HepG2 (cell line): ENCODE results near the gene RPS6KA2. TPM values are rescaled to one million over a fixed set of nuclear protein-coding genes. Genes with fewer than 3 reads are reported as not detected.

Source experiments
- ATAC-seq: fragments of 200-7000 bp; cut with Tn5 transposase; 3 replicates; pipeline ENCODE4 v1.9.1; 2020; ENCODE audit warnings: mild to moderate bottlenecking, moderate library complexity
- BruUV-seq: library from RNA; stranded (reverse); fragments of 400-500 nt; replicated peaks from 2 replicates; lab custom pipeline; 2021; lab: Mats Ljungman, UMichigan
- CTCF ChIA-PET: fragments of 300-600 bp; formaldehyde crosslinking; extraction: SDS; loops from one replicate; lab custom pipeline; 2021; ENCODE audit warnings: low total read pairs, inconsistent platforms, low intra/inter-chr PET ratio; lab: Yijun Ruan, JAX
- POLR2A ChIA-PET: fragments of 350-600 bp; sonication (Branson Sonifier 250); formaldehyde crosslinking; loops from one replicate; lab custom pipeline; 2020; ENCODE audit warnings: antibody characterized with exemption, inconsistent platforms; lab: Yijun Ruan, JAX
- DNase-seq: peaks from one replicate; pipeline ENCODE4 v3.0.0-alpha.2; 2015; ENCODE audit warnings: low spot score
- FAIRE-seq: peaks from 3 replicates; lab custom pipeline; 2011; peaks lifted over from hg19 to GRCh38; lab: Jason Lieb, UNC
- H2AFZ ChIP-seq: one replicate; pipeline ENCODE4 v1.6.1; 2011; ENCODE audit warnings: low read length, inconsistent platforms
- H3K27ac ChIP-seq: fragments of 300-600 bp; 3 replicates; pipeline ENCODE4 v1.8.0; 2011; ENCODE audit warnings: mixed run types, mild to moderate bottlenecking, mixed read lengths, low read length, inconsistent platforms; ENCODE audit not compliant: insufficient read depth; ENCODE audit errors: extremely low read length
- H3K27me3 ChIP-seq, 2 experiments: fragments of 200-600 bp in 1 of 2; 2 replicates in 1 of 2; 3 replicates in 1 of 2; pipeline versions ENCODE4 v1.6.0 to v1.8.0; 2011; ENCODE audit warnings: low read length in 2 of 2, mild to moderate bottlenecking in 2 of 2, moderate library complexity in 2 of 2, inconsistent platforms in 1 of 2; ENCODE audit not compliant: insufficient read depth in 2 of 2, control insufficient read depth in 1 of 2
- H3K36me3 ChIP-seq, 2 experiments: fragments of 200-600 bp in 1 of 2; replicated peaks in 1 of 2; 2 replicates in 1 of 2; 3 replicates in 1 of 2; pipeline versions ENCODE4 v1.5.1 to v1.8.0; 2011; ENCODE audit warnings: low read length in 2 of 2, inconsistent platforms in 1 of 2; ENCODE audit not compliant: insufficient read depth in 2 of 2, control insufficient read depth in 1 of 2
- H3K4me1 ChIP-seq: 2 replicates; pipeline ENCODE4 v1.5.1; 2012; ENCODE audit warnings: low read length, inconsistent platforms; ENCODE audit not compliant: insufficient read depth
- H3K4me2 ChIP-seq: 2 replicates; pipeline ENCODE4 v1.6.0; 2011; ENCODE audit warnings: low read depth, low read length, inconsistent platforms
- H3K4me3 ChIP-seq, 3 experiments: fragments of 200-600 bp in 1 of 3; sonication (generic), shearing (Covaris generic) in 1 of 3; replicated peaks in 1 of 3; 2 replicates each; pipeline ENCODE4 v1.5.1; 2011 to 2016; ENCODE audit warnings: low read length in 3 of 3, inconsistent platforms in 2 of 3, low read depth in 2 of 3, mild to moderate bottlenecking in 2 of 3, control low read depth in 1 of 3, mixed read lengths in 1 of 3; ENCODE audit not compliant: insufficient read depth in 1 of 3
- H3K79me2 ChIP-seq: one replicate; pipeline ENCODE4 v1.6.1; 2011; ENCODE audit warnings: low read length, inconsistent platforms; ENCODE audit not compliant: insufficient read depth
- H3K9ac ChIP-seq: 2 replicates; pipeline ENCODE4 v1.6.0; 2011; ENCODE audit warnings: mild to moderate bottlenecking, low read depth, low read length, inconsistent platforms; ENCODE audit not compliant: insufficient read depth
- H3K9me3 ChIP-seq: 2 replicates; pipeline ENCODE4 v1.5.1; 2012; ENCODE audit warnings: mild to moderate bottlenecking, low read length
- H4K20me1 ChIP-seq: 2 replicates; pipeline ENCODE4 v1.6.0; 2011; ENCODE audit warnings: inconsistent platforms, mild to moderate bottlenecking, low read length, moderate library complexity; ENCODE audit not compliant: insufficient read depth
- NFKBIZ ChIP-seq: IDR thresholded peaks from 2 replicates; pipeline ENCODE4 v1.6.1; 2018; ENCODE audit warnings: missing genetic modification reagents, missing compliant biosample characterization
- ZKSCAN8 ChIP-seq: IDR thresholded peaks from 2 replicates; pipeline ENCODE4 v1.6.1; 2016; ENCODE audit warnings: borderline replicate concordance, missing genetic modification reagents, missing compliant biosample characterization
- ZNF615 ChIP-seq: sonication (generic); formaldehyde crosslinking; IDR thresholded peaks from 2 replicates; pipeline ENCODE4 v1.5.0; 2020; ENCODE audit warnings: mild to moderate bottlenecking, missing genetic modification reagents, borderline replicate concordance
- ZSCAN31 ChIP-seq: sonication (generic); formaldehyde crosslinking; IDR thresholded peaks from 2 replicates; pipeline ENCODE4 v1.5.0; 2020; ENCODE audit warnings: low read depth, mild to moderate bottlenecking, missing genetic modification reagents
- WGBS: methylation state at CpG from one replicate; pipeline ENCODE4 v1.1.6; 2017; ENCODE audit warnings: low lambda C conversion rate; 5-methylcytosine and 5-hydroxymethylcytosine counted together
- in situ Hi-C: cut with HindIII; loops from 2 replicates; pipeline ENCODE4 v1.10.0; 2017; ENCODE audit warnings: low pct_unique_long_range_greater_than_20kb; ENCODE audit not compliant: extremely low pct_ligation_motif_present
- intact Hi-C: fragments of 100-400 bp; cut with micrococcal nuclease; formaldehyde crosslinking; loops from one replicate; pipeline ENCODE4 v1.10.0; 2022; ENCODE audit not compliant: unreplicated experiment
- polyA plus RNA-seq, 8 experiments: library from polyadenylated mRNA; depleted of rRNA in 3 of 8; stranded (reverse) in 7 of 8; unstranded in 1 of 8; fragments of >200 nt; fragmentation: Illumina TruSeq in 4 of 8; extraction: Trizol in 4 of 8; gene quantifications; 2 replicates each; pipeline versions ENCODE4 v1.2.1 to v1.2.3, GENCODE V29; 2011 to 2016; ENCODE audit warnings: low read depth in 4 of 8, missing spikeins in 1 of 8, mixed read lengths in 1 of 8; ENCODE audit not compliant: insufficient read depth in 1 of 8
- total RNA-seq, 5 experiments: library from RNA; depleted of rRNA; stranded (reverse); fragments of >200 nt; fragmentation: Illumina TruSeq; extraction: Trizol; gene quantifications; 2 replicates each; pipeline ENCODE4 v1.2.3, GENCODE V29; 2016; ENCODE audit warnings: low read depth in 1 of 5
- TF ChIP-seq, protein P1 (sequence below): sonication (generic); formaldehyde crosslinking; IDR thresholded peaks from 2 replicates; pipeline ENCODE4 v1.5.1; 2020; ENCODE audit warnings: mild to moderate bottlenecking, missing genetic modification reagents, borderline replicate concordance
- TF ChIP-seq, protein P2 (sequence below): sonication (generic); formaldehyde crosslinking; IDR thresholded peaks from 2 replicates; pipeline ENCODE4 v1.4.0; 2020; ENCODE audit warnings: mild to moderate bottlenecking, missing genetic modification reagents

Gene RPS6KA2
- total and polyA plus RNA-seq, 2 of the 13 experiments (the other 11 are each of a cell fraction or from before 2014, with no cell fraction given), result 0.22 to 0.38 TPM

DNA sequence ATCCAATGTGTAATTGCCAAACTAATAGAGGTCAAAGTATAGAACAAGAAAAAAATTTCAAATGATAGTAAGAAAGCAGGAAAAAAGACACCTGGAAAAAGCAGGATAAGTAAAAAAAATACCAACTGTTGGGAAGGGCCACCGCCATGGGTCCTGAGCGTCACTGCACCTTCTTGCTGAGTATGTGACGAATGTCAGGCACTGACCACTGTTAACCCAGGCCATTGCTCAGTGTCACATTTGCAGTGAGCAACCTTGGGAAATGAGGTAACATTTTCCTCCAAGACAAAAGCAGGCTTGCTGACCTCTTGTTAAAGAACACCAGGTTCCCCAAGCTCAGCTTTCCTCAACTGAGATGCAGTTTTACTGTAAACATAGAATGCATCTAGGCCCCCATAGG is 15.6 kb upstream of the RPS6KA2 start:
- no peaks in the 10 kb centered on the region; the same call in 1 of the 2 replicates for H4K20me1 ChIP-seq
- 31% methylated on average over 3 of the region's 3 CpGs for WGBS
- H3K4me1 ChIP-seq, result no peaks in the 10 kb centered on the region
- TF ChIP-seq ZNF615 (CRISPR knock-in tag) (no peak), NFKBIZ (CRISPR knock-in tag) (no peak), ZSCAN31 (CRISPR knock-in tag) (no peak), ZKSCAN8 (no peak)
- TF ChIP-seq, protein P1, sequence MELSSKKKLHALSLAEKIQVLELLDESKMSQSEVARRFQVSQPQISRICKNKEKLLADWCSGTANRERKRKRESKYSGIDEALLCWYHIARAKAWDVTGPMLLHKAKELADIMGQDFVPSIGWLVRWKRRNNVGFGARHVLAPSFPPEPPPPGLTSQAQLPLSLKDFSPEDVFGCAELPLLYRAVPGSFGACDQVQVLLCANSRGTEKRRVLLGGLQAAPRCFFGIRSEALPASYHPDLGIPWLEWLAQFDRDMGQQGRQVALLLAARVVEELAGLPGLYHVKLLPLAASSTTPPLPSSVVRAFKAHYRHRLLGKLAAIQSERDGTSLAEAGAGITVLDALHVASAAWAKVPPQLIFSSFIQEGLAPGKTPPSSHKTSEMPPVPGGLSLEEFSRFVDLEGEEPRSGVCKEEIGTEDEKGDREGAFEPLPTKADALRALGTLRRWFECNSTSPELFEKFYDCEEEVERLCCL, result no peak
- TF ChIP-seq, protein P2, sequence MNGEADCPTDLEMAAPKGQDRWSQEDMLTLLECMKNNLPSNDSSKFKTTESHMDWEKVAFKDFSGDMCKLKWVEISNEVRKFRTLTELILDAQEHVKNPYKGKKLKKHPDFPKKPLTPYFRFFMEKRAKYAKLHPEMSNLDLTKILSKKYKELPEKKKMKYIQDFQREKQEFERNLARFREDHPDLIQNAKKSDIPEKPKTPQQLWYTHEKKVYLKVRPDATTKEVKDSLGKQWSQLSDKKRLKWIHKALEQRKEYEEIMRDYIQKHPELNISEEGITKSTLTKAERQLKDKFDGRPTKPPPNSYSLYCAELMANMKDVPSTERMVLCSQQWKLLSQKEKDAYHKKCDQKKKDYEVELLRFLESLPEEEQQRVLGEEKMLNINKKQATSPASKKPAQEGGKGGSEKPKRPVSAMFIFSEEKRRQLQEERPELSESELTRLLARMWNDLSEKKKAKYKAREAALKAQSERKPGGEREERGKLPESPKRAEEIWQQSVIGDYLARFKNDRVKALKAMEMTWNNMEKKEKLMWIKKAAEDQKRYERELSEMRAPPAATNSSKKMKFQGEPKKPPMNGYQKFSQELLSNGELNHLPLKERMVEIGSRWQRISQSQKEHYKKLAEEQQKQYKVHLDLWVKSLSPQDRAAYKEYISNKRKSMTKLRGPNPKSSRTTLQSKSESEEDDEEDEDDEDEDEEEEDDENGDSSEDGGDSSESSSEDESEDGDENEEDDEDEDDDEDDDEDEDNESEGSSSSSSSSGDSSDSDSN (CRISPR knock-in tag), result no peak
- H3K4me3 ChIP-seq, result no peak overlapping the region
- no peaks in the 10 kb centered on the region for H3K79me2 ChIP-seq
- H3K27ac ChIP-seq, result no peak overlapping the region
- H3K36me3 ChIP-seq, result no peaks in the 10 kb centered on the region
- in situ Hi-C loops (no loop called here), intact Hi-C loops (no loop called here)
- H3K4me2 ChIP-seq, result no peak overlapping the region
- FAIRE-seq, result no peak
- peaks cover 5 to 49% of the 10 kb centered on the region in 2 experiments for H3K27me3 ChIP-seq
- no peak overlapping the region for H3K9ac ChIP-seq
- H3K9me3 ChIP-seq, result no peaks in the 10 kb centered on the region
- no peak for ATAC-seq
- DNase-seq, result no peak
- ChIA-PET CTCF (no interaction called here), POLR2A (no interaction called here)
- BruUV-seq, result no TSS peak
- H2AFZ ChIP-seq, result no peak overlapping the region
